Ovary (tissue), 9 donors: ENCODE data around the gene SPRY1. TPM values are rescaled to one million over a fixed set of nuclear protein-coding genes. Genes with fewer than 3 reads are reported as not detected.

Experiments
- DNase-seq, 5 donors: peaks; one replicate each; pipeline ENCODE4 v3.0.0-alpha.2; 2019 to 2020
- H3K27ac ChIP-seq, 2 donors: fragments of 200-600 bp; one replicate each; pipeline versions ENCODE4 v1.5.1 to v1.8.0; 2019 to 2022
- H3K27me3 ChIP-seq: fragments of 200-600 bp; one replicate; pipeline ENCODE4 v1.8.0; 2022
- H3K36me3 ChIP-seq: fragments of 200-600 bp; sonication (generic); one replicate; pipeline ENCODE4 v1.5.1; 2019
- H3K4me1 ChIP-seq: one replicate; pipeline ENCODE4 v1.8.1; 2013; ENCODE audit warnings: mild to moderate bottlenecking, moderate library complexity; ENCODE audit not compliant: insufficient read depth
- H3K4me3 ChIP-seq: fragments of 200-600 bp; sonication (generic); one replicate; pipeline ENCODE4 v1.5.1; 2017
- H3K9me3 ChIP-seq, 2 donors: fragments of 200-600 bp in 1 of 2; sonication (generic) in 1 of 2; one replicate each; pipeline versions ENCODE4 v1.5.1 to v1.8.1; 2013 to 2019; ENCODE audit warnings: mild to moderate bottlenecking in 1 of 2, moderate library complexity in 1 of 2
- EP300 ChIP-seq: sonication (generic); formaldehyde crosslinking; IDR thresholded peaks from one replicate; pipeline ENCODE4 v1.6.1; 2017; ENCODE audit warnings: antibody characterized with exemption
- POLR2A ChIP-seq: fragments of 450-650 bp; IDR thresholded peaks from one replicate; pipeline ENCODE4 v1.6.1; 2017; ENCODE audit warnings: antibody characterized with exemption, mild to moderate bottlenecking, moderate library complexity
- WGBS, 3 donors: extraction: QIAGEN DNeasy Blood & Tissue Kit in 1 of 3; methylation state at CpG; one replicate each; pipeline versions ENCODE4 v1.1.5 to v1.1.7; 2013 to 2017; 5-methylcytosine and 5-hydroxymethylcytosine counted together
- intact Hi-C, 4 donors: fragments of 100-400 bp; cut with DNase I; formaldehyde crosslinking; loops; one replicate each; pipeline versions ENCODE4 v1.11.0 to v1.15.1; 2022 to 2023
- polyA plus RNA-seq, 2 donors: library from polyadenylated mRNA; stranded (reverse); fragments of 200-250 nt in 1 of 2; fragments of 350-450 nt in 1 of 2; fragmentation: Illumina TruSeq in 1 of 2; extraction: RNeasy Lipid Tissue Mini Kit (QIAGEN cat#74804) in 1 of 2; gene quantifications; one replicate each; pipeline ENCODE4 v1.2.3, GENCODE V29; 2013 to 2014
- total RNA-seq, 7 donors: library from RNA; depleted of rRNA in 2 of 7; stranded (reverse); fragments of >200 nt in 2 of 7; fragmentation: NEBNext Ultra II Directional in 3 of 7; extraction: Animal tissue kit (Norgen Biotek cat#: 25700) in 3 of 7; gene quantifications; one replicate each; pipeline versions ENCODE4 v1.1.0 to v1.2.4, GENCODE V29; 2016 to 2023
- TF ChIP-seq, protein P1 (sequence below), 3 donors: fragments of 450-650 bp in 2 of 3; fragments of 200-600 bp in 1 of 3; IDR thresholded peaks; one replicate each; pipeline versions ENCODE4 v1.5.1 to v1.8.0; 2016 to 2022; ENCODE audit warnings: antibody characterized with exemption in 3 of 3, mild to moderate bottlenecking in 1 of 3
- donor health status: DM: no; HTN: no; CAD: no; lungs with moderate emphysema.
- donor health status: DM: no; HTN: no; CAD: no.
- donor health status: Bipolar disorder and iron deficiency.
- donor health status: DM: yes; HTN: yes; CAD: no.
- donor health status: DM: no; HTN: no; CAD: no.
- donor health status: DM: yes; HTN: yes; CAD: no.

SPRY1 gene
- total and polyA plus RNA-seq, 9 donors: 22.5 to 124 (median 43.5) TPM

GRCh38 chr4:123379392-123379791, 17.2 kb upstream of the SPRY1 start:
- intact Hi-C loops: no loop called here
- Histone ChIP-seq H3K36me3 (no peaks in the 10 kb centered on the region), H3K4me1 (no peaks in the 10 kb centered on the region), H3K9me3 (no peaks in the 10 kb centered on the region), H3K27me3 (no peaks in the 10 kb centered on the region), H3K27ac (no peak overlapping the region), H3K4me3 (no peak overlapping the region)
- 60 to 77% (median 72%) methylated on average over 1 of the region's 1 CpG for WGBS, 3 donors
- no peak for DNase-seq
- TF ChIP-seq EP300: no peak
- no peak for TF ChIP-seq POLR2A
- TF ChIP-seq, protein P1, sequence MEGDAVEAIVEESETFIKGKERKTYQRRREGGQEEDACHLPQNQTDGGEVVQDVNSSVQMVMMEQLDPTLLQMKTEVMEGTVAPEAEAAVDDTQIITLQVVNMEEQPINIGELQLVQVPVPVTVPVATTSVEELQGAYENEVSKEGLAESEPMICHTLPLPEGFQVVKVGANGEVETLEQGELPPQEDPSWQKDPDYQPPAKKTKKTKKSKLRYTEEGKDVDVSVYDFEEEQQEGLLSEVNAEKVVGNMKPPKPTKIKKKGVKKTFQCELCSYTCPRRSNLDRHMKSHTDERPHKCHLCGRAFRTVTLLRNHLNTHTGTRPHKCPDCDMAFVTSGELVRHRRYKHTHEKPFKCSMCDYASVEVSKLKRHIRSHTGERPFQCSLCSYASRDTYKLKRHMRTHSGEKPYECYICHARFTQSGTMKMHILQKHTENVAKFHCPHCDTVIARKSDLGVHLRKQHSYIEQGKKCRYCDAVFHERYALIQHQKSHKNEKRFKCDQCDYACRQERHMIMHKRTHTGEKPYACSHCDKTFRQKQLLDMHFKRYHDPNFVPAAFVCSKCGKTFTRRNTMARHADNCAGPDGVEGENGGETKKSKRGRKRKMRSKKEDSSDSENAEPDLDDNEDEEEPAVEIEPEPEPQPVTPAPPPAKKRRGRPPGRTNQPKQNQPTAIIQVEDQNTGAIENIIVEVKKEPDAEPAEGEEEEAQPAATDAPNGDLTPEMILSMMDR (IDR thresholded peaks at IDR 0.05): no peak

GRCh38 chr4:123380728-123381716, 15.6 kb upstream of the SPRY1 start:
- Histone ChIP-seq H3K9me3 (no peaks in the 10 kb centered on the region), H3K4me3 (no peak overlapping the region), H3K4me1 (no peaks in the 10 kb centered on the region), H3K36me3 (no peaks in the 10 kb centered on the region), H3K27me3 (no peaks in the 10 kb centered on the region), H3K27ac (no peak overlapping the region)
- DNase-seq: no peak
- TF ChIP-seq, protein P1 (IDR thresholded peaks at IDR 0.05): no peak
- TF ChIP-seq POLR2A (no peak), EP300 (no peak)
- intact Hi-C loops: loop anchor here in 1 of 4 donors (10.0 kb wide), 2 partner anchors 276 to 884 kb away; no protein-coding TSS in a partner anchor
- WGBS, 3 donors: 89 to 96% (median 94%) methylated on average over 3 of the region's 3 CpGs

DNA sequence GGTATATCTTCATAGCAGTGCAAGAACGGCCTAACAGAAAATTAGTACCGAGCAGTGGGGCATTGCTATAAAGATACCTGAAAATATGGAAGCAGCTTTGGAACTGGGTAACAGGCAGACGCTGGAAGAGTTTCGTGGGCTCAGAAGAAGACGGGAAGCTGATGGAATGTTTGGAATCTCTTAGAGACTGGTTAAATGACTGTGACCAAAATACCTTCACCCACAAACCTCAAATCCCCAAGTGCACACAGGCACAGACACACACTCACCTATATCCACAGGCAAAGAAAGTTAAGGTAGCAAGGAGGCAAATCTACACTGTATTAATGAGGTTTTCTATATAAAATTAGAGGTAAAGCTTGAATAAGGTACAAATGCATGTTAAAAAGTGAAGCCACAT, 14.6 kb upstream of the SPRY1 start:
- DNase-seq: no peak
- 83 to 92% (median 85%) methylated on average over 5 of the region's 5 CpGs for WGBS, 3 donors
- H3K27me3 ChIP-seq: no peaks in the 10 kb centered on the region

DNA sequence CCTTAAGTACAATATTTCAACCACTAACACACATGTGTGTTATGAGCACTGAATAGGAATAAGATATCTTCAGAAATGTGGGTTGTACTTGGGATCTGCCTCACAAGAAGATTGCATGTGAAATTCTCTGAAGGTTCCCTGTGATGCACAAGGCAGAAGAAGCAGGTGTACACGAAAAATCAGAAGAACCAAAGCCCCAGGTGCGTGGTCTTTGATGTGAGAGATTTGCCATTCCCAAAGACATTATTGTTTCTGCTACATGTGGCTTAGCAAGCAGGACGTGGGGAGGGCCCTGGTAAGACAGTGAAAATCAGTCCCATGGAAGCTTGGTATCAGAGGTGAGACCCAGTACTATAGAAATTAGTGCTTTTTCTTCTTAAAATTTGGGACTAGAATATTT, 13.0 kb upstream of the SPRY1 start:
- Histone ChIP-seq H3K4me1 (no peaks in the 10 kb centered on the region), H3K9me3 (no peaks in the 10 kb centered on the region), H3K36me3 (no peaks in the 10 kb centered on the region), H3K27ac (no peak overlapping the region), H3K27me3 (no peaks in the 10 kb centered on the region), H3K4me3 (no peak overlapping the region)
- TF ChIP-seq, protein P1 (IDR thresholded peaks at IDR 0.05): no peak
- no peak for TF ChIP-seq POLR2A
- no peak for TF ChIP-seq EP300
- WGBS, 3 donors: 87 to 97% (median 90%) methylated on average over 3 of the region's 3 CpGs
- DNase-seq: no peak
- intact Hi-C loops: loop anchor here in 1 of 4 donors (10.0 kb wide), 2 partner anchors 279 to 881 kb away; no protein-coding TSS in a partner anchor

More for the DNA sequence above, 14.6 kb upstream of the SPRY1 start:
- intact Hi-C loops: loop anchor here in 1 of 4 donors (10.0 kb wide), 2 partner anchors 277 to 883 kb away; no protein-coding TSS in a partner anchor
- TF ChIP-seq, protein P1 (IDR thresholded peaks at IDR 0.05): no peak
- no peak for TF ChIP-seq EP300
- no peak for TF ChIP-seq POLR2A
- no peaks in the 10 kb centered on the region for H3K4me1 ChIP-seq
- no peak overlapping the region for H3K4me3 ChIP-seq
- no peaks in the 10 kb centered on the region for H3K9me3 ChIP-seq
- no peak overlapping the region for H3K27ac ChIP-seq
- no peaks in the 10 kb centered on the region for H3K36me3 ChIP-seq
